GM18909 (cell line): ENCODE results near the gene JPT2.

Source experiments
- ATAC-seq: cut with Tn5 transposase; IDR thresholded peaks from one replicate; pipeline ENCODE4 v1.9.1; 2021; ENCODE audit warnings: mild to moderate bottlenecking; ENCODE audit not compliant: unreplicated experiment, poor library complexity

The JPT2 gene

DNA sequence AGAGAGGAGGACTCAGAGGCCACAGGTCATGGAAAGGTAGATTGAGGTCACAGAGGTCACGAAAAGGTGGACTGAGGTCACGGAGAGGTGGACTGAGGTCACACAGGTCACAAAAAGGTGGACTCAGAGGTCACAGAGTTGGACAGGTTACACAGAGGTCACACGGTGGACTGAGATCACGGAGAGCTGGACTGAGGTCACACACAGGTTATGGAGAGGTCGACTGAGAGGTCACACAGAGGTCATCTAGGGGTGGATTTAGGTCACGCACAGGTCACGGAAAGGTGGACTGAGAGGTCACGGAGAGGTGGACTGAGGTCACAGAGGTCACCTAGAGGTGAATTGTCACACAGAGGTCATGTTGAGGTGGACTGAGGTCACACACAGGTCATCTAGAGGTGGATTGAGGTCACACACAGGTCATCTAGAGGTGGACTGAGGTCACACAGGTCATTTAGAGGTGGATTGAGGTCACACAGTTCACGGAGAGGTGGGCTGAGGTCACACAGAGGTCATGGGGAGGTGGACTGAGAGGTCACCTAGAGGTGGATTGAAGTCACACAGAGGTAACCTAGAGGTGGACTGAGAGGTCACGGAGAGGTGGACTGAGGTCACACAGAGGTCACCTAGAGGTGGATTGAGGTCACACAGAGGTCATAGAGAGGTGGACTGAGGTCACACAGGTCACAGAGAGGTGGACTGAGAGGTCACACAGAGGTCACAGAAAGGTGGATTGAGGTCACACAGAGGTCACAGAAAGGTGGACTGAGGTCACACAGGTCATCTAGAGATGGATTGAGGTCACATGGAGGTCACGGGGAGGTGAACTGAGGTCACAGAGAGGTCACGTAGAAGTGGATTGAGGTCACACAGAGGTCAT, 26.7 kb upstream of the JPT2 start:
- ATAC-seq = no peak

DNA sequence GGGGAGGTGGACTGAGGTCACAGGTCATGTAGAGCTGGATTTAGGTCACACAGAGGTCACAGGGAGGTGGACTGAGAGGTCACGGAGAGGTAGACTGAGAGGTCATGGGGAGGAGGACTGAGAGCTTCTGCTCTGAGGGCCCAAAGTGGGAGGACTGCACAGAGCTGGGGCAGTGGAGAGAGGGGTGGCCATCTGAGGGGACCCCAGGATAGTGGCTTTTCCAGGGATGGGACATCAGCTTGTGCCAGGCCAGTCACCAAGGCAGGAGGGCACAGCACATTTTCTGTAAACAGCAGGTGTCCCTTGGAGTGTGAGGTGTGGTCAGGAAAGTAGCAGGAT, 26.1 kb upstream of the JPT2 start:
- ATAC-seq = no peak

DNA sequence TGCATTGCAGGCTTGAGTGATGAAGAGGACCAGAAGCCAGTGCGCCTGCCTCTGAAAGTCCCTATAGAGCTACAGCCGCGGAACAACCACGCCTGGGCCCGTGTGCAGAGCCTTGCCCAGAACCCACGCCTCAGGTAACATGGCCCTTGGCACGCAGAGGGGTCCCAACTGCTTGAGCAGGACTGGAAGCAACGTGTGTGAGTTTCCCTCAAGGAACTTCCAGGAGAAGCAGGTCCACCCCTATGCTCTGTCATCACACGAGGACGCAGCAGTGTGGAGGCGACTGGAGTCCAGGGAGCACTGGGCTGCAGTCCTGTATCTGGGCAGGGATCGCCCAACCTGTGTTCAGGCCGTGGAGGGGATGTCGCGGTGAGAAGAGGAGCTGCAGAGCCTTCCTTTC, 25.1 kb upstream of the JPT2 start:
- ATAC-seq = no peak

DNA sequence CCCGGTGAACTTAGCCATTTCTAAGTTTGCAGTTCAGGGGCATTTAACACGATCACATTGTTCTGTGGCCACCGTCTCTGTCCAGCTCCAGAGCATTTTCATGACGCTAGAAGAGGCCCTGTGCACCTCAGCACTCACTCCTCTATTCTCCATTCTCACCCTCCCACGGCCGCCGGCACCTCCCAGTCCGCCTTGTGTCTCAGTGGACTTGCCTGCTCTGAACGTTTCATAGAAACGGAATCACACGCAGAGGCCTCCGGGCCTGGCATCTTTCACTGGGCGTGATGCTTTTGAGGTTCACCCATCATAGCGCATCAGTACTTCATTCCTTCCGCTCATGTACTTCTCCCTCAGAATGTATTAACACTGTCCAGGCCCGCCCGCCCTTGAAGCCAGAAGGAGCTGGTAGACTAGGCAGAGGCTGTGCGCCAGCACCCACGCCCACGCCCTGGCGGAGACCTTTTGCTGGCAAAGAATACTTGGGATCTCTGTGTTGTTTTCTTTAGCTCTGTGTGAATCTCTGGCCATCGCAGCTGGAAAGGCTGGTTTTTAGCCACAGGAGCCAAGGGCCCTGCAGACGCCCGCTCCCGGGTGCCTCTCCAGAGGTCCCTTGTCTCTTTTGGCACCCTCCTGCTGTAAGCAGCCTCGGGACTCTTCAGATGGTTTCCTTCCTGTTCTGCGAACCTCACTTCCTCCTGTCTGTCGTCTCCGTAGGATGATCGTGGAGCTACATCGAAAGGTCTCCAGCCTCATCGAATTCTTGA, 23.4 kb upstream of the JPT2 start:
- ATAC-seq = no peak

DNA sequence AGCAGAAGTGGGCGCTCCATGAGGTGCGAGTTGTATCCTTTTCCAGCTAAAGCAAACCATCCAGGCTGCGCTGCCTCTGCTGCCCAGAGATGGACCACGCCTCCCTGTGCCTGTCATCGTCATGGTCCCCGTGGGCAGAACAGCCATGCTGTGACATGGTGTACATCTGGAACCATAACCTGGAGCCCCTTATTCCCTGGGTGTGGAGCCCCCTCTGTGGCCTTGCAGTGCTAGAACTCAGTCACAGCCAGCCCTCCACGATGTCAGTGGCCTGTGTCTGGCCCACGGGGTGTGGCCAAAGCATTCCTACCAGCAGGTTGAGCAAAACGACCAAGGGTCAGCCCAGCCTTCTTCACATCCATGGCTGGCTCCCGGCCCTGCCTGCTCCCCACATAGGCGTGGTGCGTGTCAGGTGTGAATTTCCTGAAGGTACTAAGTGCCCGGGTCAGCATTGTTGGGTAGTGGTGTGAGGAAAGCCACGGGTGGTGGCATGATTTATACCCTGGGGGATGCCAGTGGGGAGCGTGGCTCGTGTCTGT, 22.7 kb upstream of the JPT2 start:
- no peak for ATAC-seq

DNA sequence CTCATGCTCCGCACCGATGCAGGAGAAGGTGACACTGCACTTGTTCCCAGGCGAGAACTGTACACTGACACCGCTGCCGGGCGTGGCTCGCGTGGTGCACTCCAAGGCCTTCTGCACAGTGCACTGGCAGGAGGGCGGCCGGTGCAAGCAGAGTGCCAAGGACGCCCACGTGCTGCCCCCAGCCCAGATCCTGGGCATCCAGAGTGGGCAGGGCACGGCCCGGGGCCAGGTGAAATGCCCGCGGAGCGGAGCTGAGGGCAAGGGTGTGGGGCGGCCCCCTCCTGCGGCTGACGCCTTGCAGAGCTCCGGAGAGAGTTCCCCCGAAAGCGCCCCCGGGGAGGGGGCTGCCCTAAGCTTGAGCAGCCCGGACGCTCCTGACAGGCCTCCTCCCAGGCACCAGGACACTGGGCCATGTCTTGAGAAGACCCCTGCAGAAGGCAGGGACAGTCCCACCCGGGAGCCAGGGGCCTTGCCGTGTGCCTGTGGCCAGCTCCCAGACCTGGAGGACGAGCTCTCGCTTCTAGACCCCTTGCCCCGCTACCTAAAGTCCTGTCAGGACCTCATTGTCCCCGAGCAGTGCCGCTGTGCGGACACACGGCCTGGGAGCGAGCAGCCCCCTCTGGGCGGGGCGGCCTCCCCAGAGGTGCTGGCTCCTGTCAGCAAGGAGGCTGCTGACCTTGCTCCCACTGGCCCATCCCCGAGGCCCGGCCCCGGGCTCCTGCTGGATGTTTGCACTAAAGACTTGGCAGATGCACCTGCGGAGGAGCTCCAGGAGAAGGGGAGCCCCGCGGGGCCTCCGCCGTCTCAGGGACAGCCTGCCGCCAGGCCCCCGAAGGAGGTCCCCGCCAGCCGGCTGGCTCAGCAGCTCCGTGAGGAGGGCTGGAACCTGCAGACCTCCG, 21.9 kb upstream of the JPT2 start:
- no peak for ATAC-seq

DNA sequence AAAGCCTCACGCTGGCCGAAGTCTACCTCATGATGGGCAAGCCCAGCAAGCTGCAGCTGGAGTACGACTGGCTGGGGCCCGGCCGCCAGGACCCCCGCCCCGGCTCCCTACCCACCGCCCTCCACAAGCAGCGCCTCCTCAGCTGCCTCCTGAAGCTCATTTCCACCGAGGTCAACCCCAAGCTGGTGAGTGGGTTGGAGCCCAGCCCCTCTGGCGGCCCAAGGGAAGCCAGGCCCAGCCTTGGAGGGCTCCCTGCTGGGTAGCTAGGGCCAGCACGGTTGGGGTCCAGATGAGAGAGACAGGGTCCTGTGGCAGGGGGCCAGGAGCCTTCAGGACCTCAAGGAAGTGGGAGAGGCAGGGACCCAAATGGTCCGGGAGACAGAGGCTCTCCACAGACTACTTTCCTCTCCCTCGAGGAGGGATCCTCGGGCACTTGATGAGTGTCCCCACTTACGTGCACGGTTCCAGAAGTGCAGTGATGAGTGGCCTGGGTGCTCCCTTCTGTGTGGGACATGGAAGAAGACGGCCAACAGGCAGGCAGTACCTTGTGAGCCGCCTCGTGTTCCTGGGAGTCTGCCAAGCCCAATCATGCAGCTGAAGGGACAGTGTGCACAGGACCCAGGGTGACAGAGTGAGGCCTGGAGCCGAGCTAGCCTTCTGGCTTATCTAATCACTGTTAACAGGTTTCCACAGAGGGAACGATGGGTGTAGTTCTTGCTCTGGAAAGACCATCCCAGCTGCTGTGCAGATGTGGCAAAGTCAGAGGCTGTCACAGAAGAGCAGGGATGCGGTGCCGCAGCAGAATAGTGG, 21.1 kb upstream of the JPT2 start:
- ATAC-seq = no peak

DNA sequence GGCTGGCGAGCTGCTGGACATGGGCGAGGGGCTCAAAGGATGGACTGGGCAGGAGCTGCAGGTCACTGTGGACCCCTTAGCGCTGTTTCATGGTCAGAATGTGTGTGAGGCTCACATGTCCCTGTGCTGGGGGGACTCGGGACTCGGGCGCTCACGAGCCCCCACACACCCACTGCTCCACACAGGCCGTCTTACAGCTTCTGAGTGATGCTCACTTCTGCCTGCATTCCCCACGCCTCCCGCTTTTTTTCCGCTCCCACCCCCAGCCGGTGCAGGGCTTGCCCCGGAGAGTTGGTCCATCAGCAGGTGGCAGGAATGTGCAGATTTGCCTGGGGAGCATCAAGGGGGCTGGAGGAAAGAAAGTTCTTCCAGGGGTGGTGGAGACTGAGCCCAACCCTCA, 20.2 kb upstream of the JPT2 start:
- no peak for ATAC-seq

DNA sequence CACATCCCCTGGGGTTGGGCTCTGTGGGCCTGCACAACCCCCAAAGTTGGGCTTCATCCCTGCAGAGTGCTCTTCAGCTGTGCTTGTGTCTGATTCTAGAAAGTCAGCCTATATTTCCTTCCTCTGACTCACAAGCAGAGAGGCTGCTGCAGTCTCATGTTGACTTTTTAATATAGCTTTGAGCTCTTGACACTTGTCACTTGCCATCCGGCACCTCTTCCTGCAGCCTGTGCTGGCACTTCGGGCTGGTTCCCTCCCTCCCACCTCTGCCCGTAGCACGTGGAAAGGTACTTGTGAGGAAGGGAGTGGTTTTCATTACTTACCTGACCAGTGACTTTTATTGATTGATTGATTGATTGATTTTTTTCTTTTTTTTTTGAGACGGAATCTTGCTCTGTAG, 19.0 kb upstream of the JPT2 start:
- ATAC-seq = no peak

DNA sequence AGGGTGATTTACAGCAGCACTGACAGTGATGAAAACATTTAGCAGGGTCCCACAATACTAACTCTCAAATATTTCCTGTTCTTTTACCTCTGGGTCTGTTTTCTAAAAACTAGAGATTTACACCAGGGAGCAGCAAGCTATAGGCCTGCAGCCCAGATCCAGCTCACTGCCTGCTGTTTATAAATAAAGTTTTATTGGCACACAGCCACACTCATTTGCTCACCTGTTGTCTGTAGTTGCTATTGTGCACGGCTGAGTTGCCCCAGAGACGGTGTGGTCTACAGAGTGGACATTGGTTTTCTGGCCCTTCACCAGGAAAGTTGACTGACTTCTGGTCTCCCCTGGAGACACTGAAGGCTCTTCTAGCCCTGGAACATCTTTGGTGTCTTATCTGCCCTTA, 16.3 kb upstream of the JPT2 start:
- no peak for ATAC-seq

DNA sequence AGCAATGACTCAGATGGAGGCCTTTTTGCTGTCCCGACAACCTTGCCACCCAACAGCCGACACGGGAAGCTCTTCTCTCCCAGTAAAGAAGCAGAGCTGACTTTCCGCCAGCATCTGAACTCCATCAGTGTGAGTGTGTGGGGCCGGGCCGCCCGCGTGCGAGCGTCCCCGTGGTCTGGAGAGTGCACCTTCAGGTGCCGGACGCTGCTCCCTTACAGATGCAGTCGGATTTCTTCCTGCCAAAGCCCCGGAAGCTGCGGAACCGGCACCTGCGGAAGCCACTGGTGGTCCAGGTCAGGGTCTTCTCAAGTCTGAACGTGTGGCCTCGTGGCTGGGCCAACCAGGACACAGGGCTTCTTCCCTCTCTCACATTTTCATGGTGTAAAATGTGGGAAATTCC, 15.5 kb upstream of the JPT2 start:
- no peak for ATAC-seq

DNA sequence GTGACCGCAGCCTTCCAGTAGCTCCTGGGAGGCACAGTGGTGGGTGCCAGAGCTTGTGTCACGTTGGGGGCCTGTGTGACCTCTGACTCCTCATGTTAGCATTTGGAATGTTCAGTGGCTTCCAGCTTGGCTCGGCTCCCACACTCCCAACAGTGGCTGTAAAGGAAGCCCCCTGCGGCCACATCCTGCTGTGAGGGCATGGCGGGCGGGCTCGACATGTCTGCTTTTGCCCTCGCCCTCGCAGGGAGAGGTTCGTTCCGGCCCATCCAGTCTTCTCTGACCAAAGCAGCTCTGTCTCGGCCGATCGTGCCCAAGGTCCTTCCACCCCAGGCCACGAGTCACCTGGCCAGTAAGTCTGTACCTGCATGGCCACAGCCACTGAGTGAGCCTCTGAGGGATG, 12.2 kb upstream of the JPT2 start:
- no peak for ATAC-seq

DNA sequence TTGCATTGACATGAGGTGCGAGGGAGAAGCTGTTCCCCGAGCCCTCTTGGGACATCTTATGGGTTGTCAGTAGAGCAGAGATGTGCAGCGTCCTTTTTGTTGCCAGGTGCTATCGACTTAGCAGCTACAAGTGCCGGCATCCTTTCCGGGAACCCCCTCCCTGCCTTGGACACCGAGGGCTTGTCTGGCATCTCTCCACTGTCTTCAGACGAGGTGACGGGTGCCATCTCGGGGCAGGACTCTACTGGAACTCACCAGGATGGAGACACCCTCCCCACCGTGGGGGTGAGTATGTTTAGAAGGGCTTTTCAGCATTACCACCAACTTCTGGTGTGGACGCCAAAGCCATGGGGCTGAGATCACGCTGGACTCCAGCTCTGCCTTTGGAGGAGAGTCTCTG, 11.8 kb upstream of the JPT2 start:
- no peak for ATAC-seq

DNA sequence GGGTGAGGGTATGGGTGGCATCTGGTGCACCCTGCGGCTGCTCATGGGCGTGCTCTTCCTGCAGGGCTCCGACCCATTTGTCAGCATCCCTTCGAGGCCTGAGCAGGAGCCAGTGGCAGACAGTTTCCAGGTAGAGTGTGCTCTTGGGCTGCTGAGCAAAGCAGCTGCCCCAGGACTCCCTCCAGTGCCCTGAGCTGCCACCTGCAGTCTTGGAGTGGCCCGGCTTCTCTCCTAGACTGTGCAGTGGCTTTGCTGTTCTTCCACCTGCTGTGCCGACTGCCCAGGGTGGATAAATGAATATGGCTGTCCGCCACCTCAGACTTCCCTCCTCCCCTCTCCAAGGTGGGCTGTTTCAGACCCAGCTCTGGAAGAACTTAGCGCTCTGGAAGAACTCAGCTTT, 10.8 kb upstream of the JPT2 start:
- no peak for ATAC-seq

DNA sequence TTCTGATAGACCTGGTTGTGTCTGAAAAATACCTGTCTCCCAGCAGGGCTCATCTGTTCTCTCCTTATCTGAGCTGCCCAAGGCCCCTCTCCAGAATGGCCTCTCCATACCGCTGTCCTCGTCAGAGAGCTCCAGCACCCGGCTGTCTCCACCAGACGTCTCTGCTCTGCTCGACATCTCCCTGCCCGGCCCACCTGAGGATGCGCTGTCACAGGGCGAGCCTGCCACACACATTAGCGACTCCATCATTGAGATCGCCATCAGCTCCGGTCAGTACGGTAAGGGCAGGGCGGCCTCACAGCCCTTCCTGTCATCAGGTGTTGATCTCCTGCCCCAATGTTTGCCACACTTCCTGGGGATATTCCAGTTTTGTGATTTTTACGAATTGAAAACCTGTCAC, 10.2 kb upstream of the JPT2 start:
- no peak for ATAC-seq

DNA sequence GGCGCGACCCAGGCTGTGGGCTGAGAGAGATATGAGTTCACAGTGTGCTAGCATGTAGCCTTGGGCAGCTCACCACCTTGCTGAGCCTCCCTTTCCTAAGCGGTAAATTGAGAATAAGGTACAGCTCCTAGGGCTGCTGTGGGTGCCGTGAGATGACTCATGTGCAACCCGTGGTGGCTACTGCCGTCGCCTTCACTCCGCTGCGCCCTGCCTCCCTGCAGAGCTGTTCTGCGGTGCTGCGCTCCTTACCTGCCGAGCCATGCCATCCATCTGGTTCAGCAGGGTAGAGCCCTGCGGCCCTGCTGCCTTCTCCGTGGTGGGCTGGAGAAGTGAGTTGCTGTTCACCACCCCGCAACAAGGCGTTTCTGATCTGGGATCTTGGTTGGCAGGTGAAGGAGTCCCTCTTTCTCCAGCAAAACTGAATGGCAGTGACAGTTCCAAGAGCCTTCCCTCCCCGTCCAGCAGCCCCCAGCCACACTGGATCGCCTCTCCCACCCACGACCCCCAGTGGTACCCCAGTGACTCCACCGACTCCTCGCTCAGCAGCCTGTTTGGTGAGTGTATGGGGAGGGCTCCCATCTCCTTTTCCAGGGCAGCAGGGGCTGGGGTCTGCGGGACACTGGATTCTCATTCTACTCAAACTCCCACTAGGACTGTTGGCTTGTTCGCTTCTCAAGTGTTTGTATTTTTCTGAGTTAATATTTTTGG, 9.3 kb upstream of the JPT2 start:
- ATAC-seq = no peak

DNA sequence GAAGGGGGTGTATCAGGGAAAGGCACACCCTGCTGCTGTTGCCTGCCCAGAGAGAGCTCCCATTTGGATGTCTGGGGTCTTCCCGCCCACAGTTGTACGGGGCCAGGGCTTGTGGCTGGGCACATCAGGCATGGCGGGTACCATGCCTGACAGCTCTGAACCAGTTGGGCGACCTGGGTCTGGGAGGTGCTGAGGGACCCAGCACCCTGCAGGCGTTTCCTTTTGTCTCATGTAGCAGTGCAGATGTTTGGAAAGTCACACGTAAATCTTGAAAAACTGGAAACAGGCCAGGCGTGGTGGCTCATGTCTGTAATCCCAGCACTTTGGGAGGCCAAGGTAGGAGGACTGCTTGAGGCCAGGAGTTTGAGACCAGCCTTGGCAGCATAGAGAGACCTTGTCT, 8.4 kb upstream of the JPT2 start:
- ATAC-seq = no peak

DNA sequence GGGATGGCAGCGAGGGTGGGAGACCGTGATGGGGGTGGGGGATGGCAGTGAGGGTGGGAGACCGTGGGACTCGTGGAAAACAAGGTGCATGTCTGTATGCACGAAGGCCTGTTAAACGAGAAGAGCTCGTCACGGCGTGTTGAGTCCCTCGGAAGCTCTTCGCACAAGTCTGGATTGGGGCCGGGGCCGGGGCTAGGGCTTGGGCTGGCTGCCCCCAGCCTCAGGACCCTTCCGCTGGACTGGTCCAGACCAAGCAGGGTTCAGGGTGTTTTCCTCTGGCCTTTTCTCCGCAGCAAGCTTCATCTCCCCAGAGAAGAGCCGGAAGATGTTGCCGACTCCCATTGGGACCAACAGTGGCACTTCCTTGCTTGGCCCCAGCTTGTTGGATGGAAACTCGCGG, 7.7 kb upstream of the JPT2 start:
- no peak for ATAC-seq

DNA sequence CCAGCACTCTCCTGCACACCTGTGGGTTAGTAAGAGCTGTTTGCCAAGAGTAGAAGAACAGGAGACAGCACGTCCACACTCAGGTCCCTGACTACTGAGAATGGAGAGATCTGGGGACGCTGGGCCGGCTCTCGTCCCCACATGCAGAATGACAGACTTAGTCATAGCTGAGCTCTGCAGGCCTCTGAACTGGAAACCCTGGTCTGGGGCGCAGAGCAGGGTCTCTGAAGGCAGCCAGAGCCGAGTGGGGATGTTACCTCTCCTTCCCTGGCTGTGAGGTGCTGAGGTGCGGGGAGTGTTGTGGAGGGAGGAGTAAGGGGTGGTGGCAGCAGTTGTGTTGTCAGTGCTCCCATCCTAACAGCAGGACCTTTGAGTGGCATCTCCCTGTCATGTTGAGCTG, 7.2 kb upstream of the JPT2 start:
- no peak for ATAC-seq
